Stomach (tissue), 9 donors: ENCODE measurements around the gene NMNAT2. TPM values are rescaled to one million over a fixed set of nuclear protein-coding genes. Genes with fewer than 3 reads are reported as not detected.
A peak's percentile ranks its signal among the peaks of the same experiment; 100 is the strongest.

Source experiments
- DNase-seq, 2 donors: peaks; one replicate each; pipeline versions ENCODE4 v3.0.0 to v3.0.0-alpha.2; 2013 to 2019
- H3K27ac ChIP-seq, 5 donors: fragments of 200-600 bp in 4 of 5; sonication (generic) in 4 of 5; one replicate each; pipeline ENCODE4 v1.5.1; 2013 to 2019; ENCODE audit warnings: mild to moderate bottlenecking in 1 of 5, moderate library complexity in 1 of 5
- H3K27me3 ChIP-seq, 3 donors: fragments of 200-600 bp; sonication (generic); one replicate each; pipeline ENCODE4 v1.5.1; 2017 to 2019; ENCODE audit warnings: mixed run types in 1 of 3
- H3K36me3 ChIP-seq, 4 donors: fragments of 200-600 bp; sonication (generic); 1 replicate in 3 of 4; 2 replicates in 1 of 4; pipeline ENCODE4 v1.5.1; 2016 to 2019
- H3K4me1 ChIP-seq, 4 donors: fragments of 200-600 bp; sonication (generic); one replicate each; pipeline ENCODE4 v1.5.1; 2016 to 2019
- H3K4me3 ChIP-seq, 4 donors: fragments of 200-600 bp; sonication (generic) in 3 of 4; one replicate each; pipeline ENCODE4 v1.5.1; 2016 to 2019; ENCODE audit warnings: mild to moderate bottlenecking in 1 of 4
- H3K9me3 ChIP-seq, 4 donors: fragments of 200-600 bp; sonication (generic); one replicate each; pipeline ENCODE4 v1.5.1; 2016 to 2019
- EP300 ChIP-seq: sonication (generic); formaldehyde crosslinking; IDR thresholded peaks from one replicate; pipeline ENCODE4 v1.6.1; 2017; ENCODE audit warnings: antibody characterized with exemption
- POLR2A ChIP-seq, 4 donors: fragments of 450-650 bp; IDR thresholded peaks; one replicate each; pipeline ENCODE4 v1.6.1; 2016; ENCODE audit warnings: antibody characterized with exemption in 4 of 4, control low read depth in 2 of 4, mild to moderate bottlenecking in 1 of 4, moderate library complexity in 1 of 4
- POLR2AphosphoS5 ChIP-seq, 3 donors: sonication (generic); formaldehyde crosslinking; IDR thresholded peaks; one replicate each; pipeline ENCODE4 v1.6.1; 2016; ENCODE audit warnings: antibody characterized with exemption in 3 of 3
- WGBS, 5 donors: extraction: QIAGEN DNeasy Blood & Tissue Kit in 3 of 5; methylation state at CpG; one replicate each; pipeline versions ENCODE4 v1.1.5 to v1.1.7; 2013 to 2018; 5-methylcytosine and 5-hydroxymethylcytosine counted together
- intact Hi-C: fragments of 100-400 bp; cut with DNase I; formaldehyde crosslinking; loops from one replicate; pipeline ENCODE4 v1.15.1; 2023; ENCODE audit warnings: low total_unique reads
- polyA plus RNA-seq, 3 donors: library from polyadenylated mRNA; stranded (reverse); fragments of 200-250 nt; gene quantifications; one replicate each; pipeline ENCODE4 v1.2.3, GENCODE V29; 2013
- total RNA-seq, 5 donors: library from RNA; depleted of rRNA; stranded (reverse); fragments of >200 nt; gene quantifications; one replicate each; pipeline versions ENCODE4 v1.1.0 to v1.2.3, GENCODE V29; 2014 to 2016
- TF ChIP-seq, protein P1 (sequence below), 7 experiments: fragments of 450-650 bp in 4 of 7; fragments of 200-600 bp in 3 of 7; sonication (generic) in 3 of 7; IDR thresholded peaks; one replicate each; pipeline ENCODE4 v1.5.1; 2016 to 2019; ENCODE audit warnings: antibody characterized with exemption in 7 of 7, control low read depth in 2 of 7, mild to moderate bottlenecking in 1 of 7
- donor health status: healthy with polysubstance abuse.
- donor health status: Bipolar disorder and iron deficiency.
- donor health status: healthy.

NMNAT2 gene
- total and polyA plus RNA-seq, 8 donors: 0.06 to 1.3 (median 0.51) TPM; not detected in 2

DNA sequence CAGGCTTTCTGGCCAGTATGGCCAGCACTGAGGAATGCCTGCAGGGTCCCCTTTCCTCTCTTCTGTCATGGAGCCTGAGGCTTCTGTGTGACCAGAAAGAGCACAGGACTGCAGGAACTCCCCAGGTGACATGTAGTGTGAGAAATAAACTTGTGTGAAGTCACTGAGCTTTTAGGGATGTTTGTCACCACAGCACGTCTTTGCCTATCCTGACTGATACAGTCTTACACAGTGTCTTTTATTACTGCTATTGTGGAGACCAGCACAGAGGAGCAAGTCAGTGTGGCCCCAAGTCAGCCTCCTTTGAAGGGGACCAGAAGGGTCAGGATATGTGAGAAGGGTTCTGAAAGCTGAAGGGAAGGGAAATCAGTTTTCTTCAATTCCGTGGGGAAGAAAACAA lies 129.6 kb downstream of the NMNAT2 start:
- Histone ChIP-seq H3K4me3 (no peak overlapping the region), H3K36me3 (no peaks in the 10 kb centered on the region), H3K27ac (no peak overlapping the region), H3K9me3 (no peaks in the 10 kb centered on the region), H3K4me1 (peaks cover 0 to 26% (median 0%) of the 10 kb centered on the region in 4 donors), H3K27me3 (no peaks in the 10 kb centered on the region)
- no peak for DNase-seq
- WGBS, 5 donors: 79 to 100% (median 94%) methylated on average over 2 of the region's 2 CpGs
- no peak for TF ChIP-seq POLR2A (IDR thresholded peaks at IDR 0.05)
- no peak for TF ChIP-seq EP300
- TF ChIP-seq, protein P1, sequence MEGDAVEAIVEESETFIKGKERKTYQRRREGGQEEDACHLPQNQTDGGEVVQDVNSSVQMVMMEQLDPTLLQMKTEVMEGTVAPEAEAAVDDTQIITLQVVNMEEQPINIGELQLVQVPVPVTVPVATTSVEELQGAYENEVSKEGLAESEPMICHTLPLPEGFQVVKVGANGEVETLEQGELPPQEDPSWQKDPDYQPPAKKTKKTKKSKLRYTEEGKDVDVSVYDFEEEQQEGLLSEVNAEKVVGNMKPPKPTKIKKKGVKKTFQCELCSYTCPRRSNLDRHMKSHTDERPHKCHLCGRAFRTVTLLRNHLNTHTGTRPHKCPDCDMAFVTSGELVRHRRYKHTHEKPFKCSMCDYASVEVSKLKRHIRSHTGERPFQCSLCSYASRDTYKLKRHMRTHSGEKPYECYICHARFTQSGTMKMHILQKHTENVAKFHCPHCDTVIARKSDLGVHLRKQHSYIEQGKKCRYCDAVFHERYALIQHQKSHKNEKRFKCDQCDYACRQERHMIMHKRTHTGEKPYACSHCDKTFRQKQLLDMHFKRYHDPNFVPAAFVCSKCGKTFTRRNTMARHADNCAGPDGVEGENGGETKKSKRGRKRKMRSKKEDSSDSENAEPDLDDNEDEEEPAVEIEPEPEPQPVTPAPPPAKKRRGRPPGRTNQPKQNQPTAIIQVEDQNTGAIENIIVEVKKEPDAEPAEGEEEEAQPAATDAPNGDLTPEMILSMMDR (IDR thresholded peaks at IDR 0.05): no peak
- no peak for TF ChIP-seq POLR2AphosphoS5 (IDR thresholded peaks at IDR 0.05)
- intact Hi-C loops: no loop called here

GRCh38 chr1:183287191-183287675 lies 130.9 kb downstream of the NMNAT2 start:
- WGBS, 5 donors: 33 to 57% (median 51%) methylated on average over 4 to 5 of the region's 5 CpGs
- peak overlapping the region in 1 of 5 donors; percentile 29 for H3K27ac ChIP-seq
- peak in 1 of 2 donors; percentile 67 for DNase-seq
- intact Hi-C loops: no loop called here
- no peaks in the 10 kb centered on the region for H3K36me3 ChIP-seq
- H3K9me3 ChIP-seq: no peaks in the 10 kb centered on the region
- H3K27me3 ChIP-seq: no peaks in the 10 kb centered on the region
- peaks cover 0 to 29% (median 2%) of the 10 kb centered on the region in 4 donors for H3K4me1 ChIP-seq
- H3K4me3 ChIP-seq: no peak overlapping the region
- TF ChIP-seq, protein P1 (IDR thresholded peaks at IDR 0.05): no peak
- TF ChIP-seq POLR2A (IDR thresholded peaks at IDR 0.05) (no peak), POLR2AphosphoS5 (IDR thresholded peaks at IDR 0.05) (no peak), EP300 (no peak)

DNA sequence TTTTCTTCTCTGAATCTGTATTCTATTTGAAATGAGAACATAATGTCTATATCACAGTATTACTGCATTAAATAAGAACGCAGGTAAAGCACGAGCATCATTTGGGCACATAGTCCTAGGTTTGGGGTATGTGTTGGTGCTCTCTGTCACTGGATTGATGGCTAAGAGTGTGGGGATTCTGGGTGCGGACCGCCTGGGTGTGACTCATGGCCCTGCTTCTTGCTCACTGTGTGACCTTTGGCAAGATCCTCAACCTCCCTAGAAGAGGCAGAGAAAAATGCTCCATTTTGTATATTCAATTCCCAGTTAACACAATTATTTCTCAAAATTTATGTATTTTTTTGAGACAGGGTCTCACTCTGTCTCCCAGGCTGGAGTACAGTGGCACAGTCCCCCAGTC lies 132.4 kb downstream of the NMNAT2 start:
- 53 to 94% (median 82%) methylated on average over 4 of the region's 4 CpGs for WGBS, 5 donors
- no peak for DNase-seq
- Histone ChIP-seq H3K4me3 (no peak overlapping the region), H3K27me3 (no peaks in the 10 kb centered on the region), H3K9me3 (no peaks in the 10 kb centered on the region), H3K27ac (no peak overlapping the region), H3K4me1 (peaks cover 0 to 32% (median 13%) of the 10 kb centered on the region in 4 donors), H3K36me3 (no peaks in the 10 kb centered on the region)
- TF ChIP-seq POLR2A (IDR thresholded peaks at IDR 0.05) (no peak), EP300 (no peak)
- TF ChIP-seq, protein P1 (IDR thresholded peaks at IDR 0.05): no peak
- intact Hi-C loops: no loop called here

DNA sequence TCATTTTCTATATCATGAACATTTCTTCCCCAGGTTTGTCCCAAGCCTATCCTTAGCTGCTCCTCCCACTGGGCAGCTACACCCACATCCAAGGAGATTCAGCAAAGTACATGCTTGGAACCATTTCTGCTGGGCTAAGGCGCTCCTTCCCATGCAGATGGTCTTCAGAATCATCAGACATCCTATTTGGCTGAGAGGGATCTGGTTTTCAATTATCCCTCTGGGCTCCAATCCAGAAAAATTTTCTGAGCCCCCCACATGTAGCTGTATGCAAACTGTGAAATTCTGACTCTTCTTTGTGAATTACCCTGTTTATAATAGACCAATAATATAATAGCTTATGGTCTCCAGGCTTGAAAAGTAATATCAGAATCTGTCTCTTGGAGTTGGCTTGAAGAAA lies 132.9 kb downstream of the NMNAT2 start:
- Histone ChIP-seq H3K36me3 (no peaks in the 10 kb centered on the region), H3K9me3 (no peaks in the 10 kb centered on the region), H3K4me1 (peaks cover 0 to 33% (median 14%) of the 10 kb centered on the region in 4 donors), H3K27me3 (no peaks in the 10 kb centered on the region), H3K27ac (no peak overlapping the region), H3K4me3 (no peak overlapping the region)
- no peak for DNase-seq
- intact Hi-C loops: no loop called here
- TF ChIP-seq POLR2A (IDR thresholded peaks at IDR 0.05) (no peak), EP300 (no peak), POLR2AphosphoS5 (IDR thresholded peaks at IDR 0.05) (no peak)
- TF ChIP-seq, protein P1 (IDR thresholded peaks at IDR 0.05): no peak
- WGBS, 5 donors: 84 to 100% (median 93%) methylated on average over 1 of the region's 1 CpG
